Adipose tissue (tissue), 3 donors: Measurements from ENCODE around the gene TMCC1. TPM values are rescaled to one million over a fixed set of nuclear protein-coding genes. Genes with fewer than 3 reads are reported as not detected.
A peak's percentile ranks its signal among the peaks of the same experiment; 100 is the strongest.

Experiments used
- H3K27ac ChIP-seq: one replicate; pipeline ENCODE4 v1.5.1; 2013; ENCODE audit warnings: low read depth, low read length
- WGBS, 3 donors: extraction: QIAGEN DNeasy Blood & Tissue Kit; methylation state at CpG; one replicate each; pipeline ENCODE4 v1.1.7; 2013; 5-methylcytosine and 5-hydroxymethylcytosine counted together
- polyA plus RNA-seq, 3 donors: library from polyadenylated mRNA; stranded (reverse); fragments of 200-250 nt; gene quantifications; one replicate each; pipeline ENCODE4 v1.2.3, GENCODE V29; 2013
- donor health status: healthy with polysubstance abuse.
- donor health status: Bipolar disorder and iron deficiency.
- donor health status: healthy.

TMCC1 gene
- polyA plus RNA-seq, 3 donors: 5.3 to 11.0 (median 9.2) TPM

DNA sequence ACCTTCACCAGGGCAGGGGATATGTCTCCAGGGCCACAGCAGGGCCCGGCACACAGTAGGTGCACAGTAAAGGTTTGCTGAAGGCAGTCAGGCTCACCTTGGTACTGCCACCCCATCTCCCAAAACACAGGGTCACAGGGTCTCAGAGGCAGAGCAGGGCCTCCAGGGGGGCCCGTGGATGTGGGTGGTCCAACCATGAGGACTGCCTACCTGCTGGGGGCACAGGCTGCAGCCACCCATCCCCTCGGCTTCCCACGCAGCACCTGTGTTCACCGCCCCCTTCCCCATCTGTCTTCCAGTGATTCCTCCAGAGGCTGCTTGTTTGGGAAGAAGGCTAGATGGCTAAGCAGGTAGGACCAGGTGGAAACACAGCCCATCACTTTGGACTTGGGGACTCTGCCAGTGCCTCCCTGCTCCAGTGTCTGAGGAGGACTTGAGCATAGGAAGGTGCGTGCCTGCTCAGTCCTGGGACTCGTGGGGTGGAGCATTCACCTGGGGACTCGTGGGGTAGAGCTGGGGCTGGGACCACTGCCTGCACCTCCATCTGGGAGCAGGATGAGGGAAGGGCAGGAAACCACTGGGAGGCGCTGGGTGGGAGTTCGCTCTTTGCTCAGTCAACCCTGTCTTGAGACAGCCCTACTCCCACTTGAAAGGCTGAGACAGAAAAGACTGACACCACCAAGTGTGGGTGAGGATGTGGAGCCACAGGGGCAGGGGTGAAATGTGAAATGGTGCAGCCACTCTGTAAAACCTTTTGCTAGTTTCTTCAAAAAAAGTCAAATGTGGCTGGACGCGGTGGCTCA, 268.2 kb downstream of the TMCC1 start:
- WGBS, 3 donors: 76 to 86% (median 79%) methylated on average over 12 of the region's 12 CpGs

DNA sequence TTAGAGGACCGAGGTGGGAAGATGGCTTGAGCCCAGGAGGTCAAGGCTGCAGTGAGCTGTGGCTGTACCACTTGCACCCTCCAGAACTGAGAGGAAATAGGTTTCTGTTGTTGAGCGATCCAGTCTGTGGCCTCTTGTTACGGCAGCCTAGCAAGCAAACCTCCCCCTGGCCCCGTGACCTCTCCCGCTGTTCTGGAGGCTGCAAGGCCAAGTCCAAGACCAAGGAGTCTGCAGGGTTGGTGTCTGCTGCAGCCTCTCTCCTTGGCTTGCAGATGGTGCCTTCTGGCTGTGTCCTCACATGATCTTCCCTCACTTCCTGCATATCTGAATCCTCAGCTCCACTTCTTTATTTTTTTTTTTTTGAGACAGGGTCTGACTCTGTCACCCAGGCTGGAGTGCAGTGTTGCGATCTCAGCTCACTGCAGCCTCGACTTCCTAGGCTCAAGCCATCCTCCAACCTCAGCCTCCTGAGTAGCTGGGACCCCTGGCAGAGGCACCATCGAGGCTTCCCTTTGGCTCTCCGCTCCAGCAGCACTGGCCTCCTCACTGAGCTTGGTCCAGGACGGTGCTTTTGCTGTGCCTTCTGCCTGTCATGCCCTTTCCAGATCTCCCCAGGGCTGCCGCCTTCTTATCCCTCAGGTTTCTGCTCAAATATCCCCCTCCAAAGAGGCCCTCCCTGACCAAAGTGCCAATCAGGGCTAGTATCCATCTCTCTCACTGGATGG, 269.0 kb downstream of the TMCC1 start:
- 65 to 83% (median 69%) methylated on average over 10 to 11 of the region's 11 CpGs for WGBS, 3 donors
- H3K27ac ChIP-seq: no peak overlapping the region

More for the DNA sequence above, 268.2 kb downstream of the TMCC1 start:
- peak overlapping the region; percentile 24 for H3K27ac ChIP-seq

DNA sequence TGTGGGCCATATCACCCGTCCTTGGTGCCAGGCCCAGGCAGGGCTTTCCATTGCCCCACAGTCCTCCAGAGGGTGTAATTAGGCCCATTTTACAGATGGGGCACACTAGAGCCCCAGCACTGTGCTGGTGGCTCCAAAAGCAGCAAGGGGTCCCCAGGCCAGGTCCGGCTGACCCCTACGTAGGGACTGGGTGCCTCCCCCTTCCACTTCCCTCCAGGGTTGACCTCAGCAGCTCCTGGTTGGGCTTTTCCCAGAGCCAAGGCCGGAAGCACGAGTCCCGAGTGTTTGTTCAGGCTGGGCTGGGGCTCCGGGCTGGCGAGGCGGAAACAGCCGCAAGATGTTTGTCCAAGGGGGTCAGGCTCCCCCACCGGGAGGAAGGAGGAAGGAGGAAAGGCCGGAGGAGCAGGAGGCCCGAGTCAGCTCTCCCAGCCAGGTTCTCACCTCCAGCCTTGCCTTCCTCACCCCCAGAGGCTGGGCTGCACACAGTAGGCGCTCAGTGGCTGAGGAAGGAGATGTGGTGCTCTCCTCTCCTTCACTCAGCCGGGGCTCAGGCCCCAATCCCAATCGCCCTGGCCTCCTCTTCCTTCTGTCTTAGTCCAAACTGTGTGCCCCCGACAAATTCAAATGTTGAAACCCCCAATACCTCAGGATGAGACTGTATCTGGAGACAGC, 269.9 kb downstream of the TMCC1 start:
- 37 to 59% (median 47%) methylated on average over 17 of the region's 17 CpGs for WGBS, 3 donors

DNA sequence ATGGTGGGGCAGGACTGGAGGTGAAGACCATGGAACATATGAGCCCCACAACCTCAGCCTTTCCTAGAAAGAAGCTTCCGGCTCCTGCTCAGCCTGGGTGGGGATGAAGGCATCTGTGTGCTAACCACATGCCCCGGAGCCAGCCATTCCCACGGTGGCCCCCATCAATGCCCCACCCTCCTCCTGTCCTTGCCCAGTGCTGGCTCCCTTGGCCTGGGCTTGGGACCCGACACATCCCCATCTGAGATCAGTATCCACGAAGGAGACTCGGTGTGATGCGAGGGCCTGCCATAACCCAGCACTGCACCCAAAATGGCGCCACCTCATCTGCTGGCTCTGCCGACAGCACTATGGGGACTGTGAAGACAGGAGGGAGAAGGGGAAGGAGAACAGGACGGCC, 270.6 kb downstream of the TMCC1 start:
- 67 to 84% (median 84%) methylated on average over 10 of the region's 10 CpGs for WGBS, 3 donors

More for the DNA sequence above, 269.9 kb downstream of the TMCC1 start:
- H3K27ac ChIP-seq: no peak overlapping the region

DNA sequence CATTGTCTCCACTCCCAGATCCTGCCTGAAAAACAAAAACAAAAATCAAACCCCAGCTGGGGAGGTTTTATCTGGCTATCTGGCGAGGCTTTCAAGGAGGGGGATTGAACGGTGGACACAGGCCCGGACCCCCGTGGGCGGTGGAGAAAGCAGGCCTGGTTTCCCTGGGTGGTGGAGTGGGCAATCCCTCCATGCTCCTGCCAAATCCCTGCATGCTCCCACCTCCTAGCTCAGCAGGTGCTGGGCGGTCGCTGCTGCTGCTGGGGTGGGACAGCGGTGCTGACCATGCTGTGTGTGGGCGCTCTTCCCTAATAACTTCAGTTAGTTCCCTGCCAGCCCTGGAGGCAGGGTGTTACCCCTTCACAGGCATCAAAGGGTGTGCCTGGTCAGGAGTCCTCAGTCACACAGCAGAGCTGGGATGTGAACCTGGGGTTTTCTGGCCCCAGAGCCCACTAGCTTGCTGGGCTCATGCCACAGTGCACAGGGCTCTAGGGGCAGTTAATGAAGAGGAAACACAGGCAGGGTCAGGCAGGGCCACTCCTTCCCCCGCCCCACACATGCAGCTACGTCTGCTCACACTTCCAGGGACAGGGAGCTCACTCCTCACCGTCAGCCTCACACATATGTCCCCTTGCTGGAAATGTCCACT, 271.2 kb downstream of the TMCC1 start:
- H3K27ac ChIP-seq: no peak overlapping the region
- 47 to 73% (median 50%) methylated on average over 12 of the region's 12 CpGs for whole genome bisulfite sequencing, 3 donors

More for the DNA sequence above, 270.6 kb downstream of the TMCC1 start:
- H3K27ac ChIP-seq: no peak overlapping the region

DNA sequence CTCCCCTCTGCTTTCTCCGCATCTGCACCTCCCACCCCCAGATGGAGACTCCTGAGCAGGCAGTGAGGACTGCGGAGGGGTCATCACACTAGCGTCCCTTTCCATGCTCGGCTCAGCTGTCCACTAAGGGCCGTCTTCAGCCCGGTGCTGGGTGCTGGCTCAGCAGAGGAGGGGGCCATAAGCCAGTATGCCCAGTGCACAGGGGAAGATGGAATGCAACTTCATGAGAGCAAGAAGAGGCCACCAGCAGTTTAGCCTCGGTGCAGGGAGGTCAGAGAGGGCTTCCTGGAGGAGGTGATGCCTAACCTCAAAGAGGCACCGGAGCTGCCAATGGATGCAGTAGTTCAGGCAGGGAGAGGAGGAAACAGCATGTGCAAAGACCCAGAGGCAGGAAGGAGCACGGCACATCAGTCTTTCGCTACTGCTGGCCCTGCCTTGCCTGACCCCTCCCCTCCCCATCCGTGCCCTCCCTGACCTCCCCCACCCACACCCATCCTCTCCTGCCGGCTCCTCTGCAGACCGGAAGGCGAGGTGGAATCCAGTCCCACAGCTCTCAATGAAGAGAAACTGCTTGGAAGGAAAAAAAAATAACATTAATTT, 271.8 kb downstream of the TMCC1 start:
- WGBS, 3 donors: 54 to 80% (median 68%) methylated on average over 14 of the region's 14 CpGs
- H3K27ac ChIP-seq: no peak overlapping the region

DNA sequence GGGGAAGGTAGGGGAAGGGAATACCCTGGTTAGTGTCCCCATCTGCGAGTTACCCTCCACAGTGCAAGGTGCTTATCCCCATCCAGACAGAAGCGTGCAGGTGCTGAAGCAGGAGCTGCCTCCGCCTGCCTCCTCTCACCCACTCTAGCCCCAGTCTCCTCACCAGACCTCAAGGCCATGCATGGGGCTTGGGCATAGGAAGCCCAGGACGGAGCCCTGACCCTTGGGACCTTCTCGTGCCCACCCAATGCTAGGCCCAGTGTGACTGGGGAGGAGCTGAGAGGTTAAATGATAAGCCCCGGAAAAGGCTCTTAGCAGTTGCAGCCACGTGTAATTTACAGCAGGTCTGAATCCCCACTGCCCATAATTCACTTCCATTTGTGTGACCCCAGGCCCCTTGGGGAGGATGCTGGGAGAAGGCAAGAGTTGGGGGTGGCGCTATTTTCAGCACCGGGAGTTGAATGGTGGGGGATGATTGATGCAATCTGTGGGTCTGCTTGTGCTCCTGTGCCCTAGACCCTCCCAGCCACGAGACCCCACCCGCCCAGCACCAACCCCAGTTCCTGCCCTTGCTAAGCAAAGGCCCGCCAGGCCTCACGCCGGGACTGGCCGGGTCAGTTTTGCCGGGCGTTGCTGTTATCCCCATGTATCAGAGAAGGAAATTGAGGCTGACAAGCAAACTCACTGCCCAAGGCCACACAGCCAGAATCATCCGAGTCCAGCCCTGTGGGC, 272.5 kb downstream of the TMCC1 start:
- H3K27ac ChIP-seq: no peak overlapping the region
- WGBS, 3 donors: 77 to 86% (median 81%) methylated on average over 18 of the region's 18 CpGs

DNA sequence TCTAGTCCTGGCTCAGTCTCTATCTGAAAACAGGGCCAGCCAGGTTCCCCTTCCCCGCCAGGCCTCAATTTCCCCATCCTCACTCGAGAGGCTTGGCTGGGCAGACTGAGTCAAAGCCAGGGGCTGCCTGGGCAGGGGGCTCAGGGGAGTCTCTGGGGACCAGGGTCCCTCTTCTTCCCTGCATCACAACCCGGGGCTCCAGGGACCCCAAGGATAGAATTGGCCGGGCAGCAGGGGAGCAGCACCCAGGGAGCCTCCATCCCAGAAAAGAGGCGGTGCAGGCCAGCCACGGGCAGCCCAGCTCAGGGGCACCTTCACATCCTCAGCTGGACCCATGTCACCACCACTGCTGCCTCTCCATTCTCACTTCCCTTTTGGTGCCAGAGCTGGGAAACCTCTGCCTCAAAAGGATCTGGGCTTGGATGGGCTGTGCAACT, 273.8 kb downstream of the TMCC1 start:
- WGBS, 3 donors: 81 to 85% (median 83%) methylated on average over 5 to 6 of the region's 6 CpGs

DNA sequence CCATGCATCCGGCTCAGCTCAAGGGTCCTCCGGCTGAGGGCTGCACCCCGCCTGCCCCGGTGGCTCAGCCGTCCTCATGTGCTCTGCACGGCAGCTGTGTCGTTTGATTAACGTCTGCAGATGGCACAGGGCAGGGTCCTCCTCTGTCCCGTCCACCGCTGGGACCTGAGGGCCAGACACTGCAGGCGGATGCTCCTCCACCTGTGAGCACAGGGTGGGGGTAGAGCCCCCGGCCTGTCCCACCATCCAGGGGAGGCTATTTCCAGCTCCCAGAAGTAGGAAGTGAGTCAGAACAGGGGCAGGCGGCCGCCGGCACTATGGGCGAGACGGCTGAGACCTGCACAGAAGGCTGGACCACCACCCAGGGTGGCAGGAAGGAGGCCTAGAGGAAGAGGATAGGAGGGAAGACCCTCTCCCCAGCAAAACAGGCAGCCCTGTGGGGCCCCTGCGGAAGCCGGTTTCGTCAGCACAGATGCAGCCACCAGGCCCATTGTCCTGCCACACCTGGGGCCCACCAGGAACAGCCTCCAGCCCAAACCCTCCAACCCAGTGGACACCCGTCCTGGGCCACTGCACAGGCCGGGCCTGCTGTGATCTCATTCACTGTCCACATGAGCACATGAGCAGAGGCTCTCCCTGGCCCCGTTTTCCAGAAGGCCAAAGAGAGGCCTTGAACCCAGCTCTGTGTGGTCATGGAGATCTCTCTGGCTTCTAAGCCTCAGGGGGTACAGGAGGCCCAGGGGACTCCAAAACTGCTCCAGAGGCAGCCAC, 274.4 kb downstream of the TMCC1 start:
- 45 to 74% (median 48%) methylated on average over 22 to 23 of the region's 23 CpGs for WGBS, 3 donors
- no peak overlapping the region for H3K27ac ChIP-seq

More for the DNA sequence above, 273.8 kb downstream of the TMCC1 start:
- no peak overlapping the region for H3K27ac ChIP-seq

DNA sequence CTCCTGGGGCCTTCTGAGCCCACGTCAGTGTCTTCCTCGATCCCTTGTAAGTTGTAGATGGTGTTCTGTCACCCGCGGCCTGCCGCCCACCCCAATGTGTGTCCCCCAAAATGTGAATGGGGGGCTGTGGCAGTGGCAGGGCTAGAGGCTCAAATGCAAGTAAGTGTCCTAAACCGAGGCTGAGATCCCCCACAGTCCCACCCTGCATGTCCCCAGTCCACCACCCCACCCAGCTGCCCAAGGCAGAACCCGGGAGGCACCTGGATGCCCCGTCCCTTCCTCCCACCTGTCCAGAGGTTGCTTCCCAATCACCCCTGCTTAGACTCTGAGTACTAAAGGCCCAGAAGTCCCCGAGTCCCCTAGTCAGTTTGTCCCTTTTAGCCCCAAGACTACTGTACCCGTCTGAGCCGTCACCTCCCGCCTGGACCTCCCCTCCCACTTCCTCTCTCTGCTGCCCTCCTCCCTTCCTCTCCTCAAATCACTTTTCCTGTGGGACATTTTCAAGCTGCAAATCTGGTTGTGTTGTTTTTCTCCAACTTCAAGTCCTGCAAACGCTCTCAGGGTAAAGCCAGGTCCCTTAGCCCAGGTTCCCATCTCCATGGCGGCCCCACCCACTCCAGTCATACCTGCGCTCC, 275.2 kb downstream of the TMCC1 start:
- 57 to 74% (median 59%) methylated on average over 15 of the region's 15 CpGs for WGBS, 3 donors
- no peak overlapping the region for H3K27ac ChIP-seq

DNA sequence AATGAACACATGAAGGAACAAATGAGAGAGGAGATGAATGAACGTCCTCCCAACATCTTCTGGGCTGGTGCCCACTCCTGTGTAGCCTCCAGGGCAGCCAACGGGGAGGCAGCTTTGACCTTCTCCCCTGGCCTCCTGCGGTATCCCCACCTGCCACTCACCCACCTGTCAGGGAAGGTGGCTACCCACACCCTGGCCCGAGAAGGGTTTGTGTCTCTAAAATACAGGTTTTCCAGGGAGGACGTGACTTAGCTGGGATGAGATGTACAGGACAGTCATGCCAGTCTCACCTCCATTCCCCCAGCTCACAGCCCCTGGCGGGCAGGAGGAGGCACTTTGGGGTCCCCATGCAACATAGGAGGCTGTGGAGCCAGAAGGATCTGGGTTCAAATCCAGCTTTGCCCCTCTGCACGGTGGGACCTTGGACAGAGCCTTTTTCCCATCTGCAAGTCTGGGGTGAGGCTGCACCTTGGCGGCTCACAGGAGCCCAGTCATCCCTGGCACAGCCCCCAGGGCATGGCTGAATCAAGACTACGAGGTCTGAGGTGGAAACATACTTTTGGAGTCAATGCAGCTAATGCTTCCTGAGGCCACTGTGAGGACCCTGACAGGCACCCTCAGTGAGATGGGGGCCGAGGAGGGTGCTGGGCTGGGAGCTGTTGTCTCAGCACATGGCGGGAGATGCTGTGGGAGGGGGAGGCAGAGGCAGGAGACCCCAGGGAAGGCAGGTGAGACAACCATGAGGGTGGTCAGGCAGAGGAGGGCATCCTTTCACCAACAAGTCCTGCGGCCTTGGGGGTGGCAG, 275.9 kb downstream of the TMCC1 start:
- 85 to 91% (median 90%) methylated on average over 12 of the region's 12 CpGs for WGBS, 3 donors
- H3K27ac ChIP-seq: no peak overlapping the region

DNA sequence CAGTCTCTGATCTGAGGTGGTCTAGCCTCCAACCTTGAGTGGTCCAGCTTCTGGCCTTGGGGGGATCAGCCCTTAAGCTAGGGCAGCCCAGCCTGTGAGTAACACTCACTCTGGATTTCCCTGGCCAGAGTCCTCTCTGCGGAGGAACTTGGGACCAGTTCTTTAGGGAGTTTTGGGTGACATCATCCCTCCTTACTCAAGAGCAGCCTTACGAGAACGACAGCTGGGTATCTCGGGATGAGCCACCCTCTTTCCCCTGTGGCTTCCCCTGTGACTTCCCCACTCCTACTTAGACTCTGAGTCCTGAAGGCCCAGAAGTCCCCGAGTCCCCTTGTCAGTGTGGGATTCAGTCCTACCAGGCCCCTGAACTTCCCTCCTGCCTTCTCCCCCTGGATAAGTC, 276.8 kb downstream of the TMCC1 start:
- H3K27ac ChIP-seq: no peak overlapping the region
- 19 to 72% (median 31%) methylated on average over 5 of the region's 5 CpGs for WGBS, 3 donors

DNA sequence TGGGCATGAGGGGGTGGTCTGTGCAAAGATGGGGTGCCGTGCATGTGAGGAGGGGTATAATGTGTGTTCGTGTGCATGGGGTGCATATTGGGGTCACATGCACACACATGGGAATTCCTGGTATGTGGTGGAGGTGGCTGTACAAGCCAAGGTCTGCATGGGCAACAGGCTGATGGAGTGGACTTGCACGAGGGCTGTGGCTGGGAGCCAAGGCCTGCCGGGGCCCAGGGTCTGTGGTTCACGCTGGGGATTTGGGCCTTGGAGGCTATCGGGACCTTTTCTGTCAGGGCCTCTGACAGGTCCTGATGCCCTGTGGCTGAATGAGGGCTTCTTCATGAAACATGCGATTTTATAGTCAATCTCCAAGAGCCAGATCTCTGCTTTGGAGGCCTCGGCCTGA, 277.2 kb downstream of the TMCC1 start:
- WGBS, 3 donors: 61 to 69% (median 65%) methylated on average over 8 of the region's 8 CpGs

DNA sequence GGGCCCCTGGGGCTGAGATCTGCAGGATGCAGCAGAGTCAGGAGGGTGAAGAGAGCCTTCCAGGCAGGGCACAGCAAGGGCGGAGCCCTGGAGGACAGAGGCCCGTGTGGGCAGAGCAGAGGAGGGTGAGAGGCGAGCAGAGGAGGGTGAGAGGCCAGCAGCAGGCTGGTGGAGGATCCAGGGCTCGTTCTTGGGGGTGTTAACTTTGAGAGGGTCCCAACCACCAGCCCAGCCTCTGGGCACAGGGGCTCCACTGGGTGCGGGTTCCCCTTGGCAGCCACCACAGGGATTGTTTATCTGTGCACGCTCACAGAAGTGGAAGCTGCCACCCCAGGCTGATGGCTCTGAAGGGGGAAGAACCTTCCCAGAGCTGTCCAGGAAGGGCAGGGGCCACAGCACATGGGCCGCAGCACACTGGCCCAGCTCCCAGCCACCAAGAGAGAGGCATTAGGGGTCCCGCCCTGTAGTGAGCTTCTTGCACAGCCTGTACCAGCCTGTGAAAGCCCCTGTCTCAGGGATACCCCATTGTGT, 277.7 kb downstream of the TMCC1 start:
- 50 to 79% (median 62%) methylated on average over 8 of the region's 8 CpGs for WGBS, 3 donors
- no peak overlapping the region for H3K27ac ChIP-seq

More for the DNA sequence above, 277.2 kb downstream of the TMCC1 start:
- no peak overlapping the region for H3K27ac ChIP-seq

DNA sequence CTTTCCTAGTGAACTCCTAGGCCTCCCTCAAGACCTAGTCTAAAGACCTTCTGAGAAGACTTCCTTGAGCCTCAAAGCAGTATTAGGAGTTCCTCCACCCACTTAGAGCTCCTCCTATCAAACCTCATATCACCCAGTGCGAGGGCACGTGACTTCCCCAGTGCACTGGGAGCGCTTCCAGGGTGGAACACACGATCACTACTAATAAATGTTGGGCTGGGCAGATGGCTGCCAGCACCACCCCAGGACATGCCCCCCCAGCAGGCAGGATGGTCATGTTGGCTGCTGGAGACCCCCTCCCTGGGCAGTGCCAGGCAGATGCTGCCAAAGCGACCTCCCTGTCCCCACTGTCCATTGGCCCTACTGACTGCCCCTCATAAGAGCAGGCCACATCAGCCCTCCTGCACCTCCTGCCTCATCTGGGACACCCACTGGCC, 278.6 kb downstream of the TMCC1 start:
- WGBS, 3 donors: 29 to 54% (median 35%) methylated on average over 5 of the region's 5 CpGs
- no peak overlapping the region for H3K27ac ChIP-seq
